Stomach (tissue), 4 donors: ENCODE data around the gene COX7A2.

Source experiments
- POLR2A ChIP-seq, 4 donors: fragments of 450-650 bp; IDR thresholded peaks; one replicate each; pipeline ENCODE4 v1.6.1; 2016; ENCODE audit warnings: antibody characterized with exemption in 4 of 4, control low read depth in 2 of 4, mild to moderate bottlenecking in 1 of 4, moderate library complexity in 1 of 4
- POLR2AphosphoS5 ChIP-seq, 3 donors: sonication (generic); formaldehyde crosslinking; IDR thresholded peaks; one replicate each; pipeline ENCODE4 v1.6.1; 2016; ENCODE audit warnings: antibody characterized with exemption in 3 of 3
- TF ChIP-seq, protein P1 (sequence below), 7 experiments: fragments of 450-650 bp in 4 of 7; fragments of 200-600 bp in 3 of 7; sonication (generic) in 3 of 7; IDR thresholded peaks; one replicate each; pipeline ENCODE4 v1.5.1; 2016 to 2019; ENCODE audit warnings: antibody characterized with exemption in 7 of 7, control low read depth in 2 of 7, mild to moderate bottlenecking in 1 of 7

DNA sequence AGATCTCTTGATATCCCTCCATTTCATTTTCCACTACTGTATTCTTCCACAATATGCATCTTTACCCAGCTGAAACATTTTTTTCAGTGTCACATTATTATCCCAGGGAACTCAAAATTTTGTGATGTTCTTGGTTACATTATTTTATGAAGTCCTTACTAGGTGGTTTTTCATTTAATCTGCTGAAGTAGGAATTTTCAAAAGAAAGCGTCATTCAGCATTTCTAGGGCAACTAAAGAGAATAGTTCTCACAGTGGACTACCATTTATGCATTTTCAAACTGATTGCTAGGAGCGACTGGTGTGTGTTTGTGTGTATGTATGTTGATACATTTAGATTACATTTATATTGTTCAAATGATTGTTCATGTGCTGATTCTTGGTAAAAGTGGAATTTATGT is 43.4 kb upstream of the COX7A2 start:
- TF ChIP-seq, protein P1, sequence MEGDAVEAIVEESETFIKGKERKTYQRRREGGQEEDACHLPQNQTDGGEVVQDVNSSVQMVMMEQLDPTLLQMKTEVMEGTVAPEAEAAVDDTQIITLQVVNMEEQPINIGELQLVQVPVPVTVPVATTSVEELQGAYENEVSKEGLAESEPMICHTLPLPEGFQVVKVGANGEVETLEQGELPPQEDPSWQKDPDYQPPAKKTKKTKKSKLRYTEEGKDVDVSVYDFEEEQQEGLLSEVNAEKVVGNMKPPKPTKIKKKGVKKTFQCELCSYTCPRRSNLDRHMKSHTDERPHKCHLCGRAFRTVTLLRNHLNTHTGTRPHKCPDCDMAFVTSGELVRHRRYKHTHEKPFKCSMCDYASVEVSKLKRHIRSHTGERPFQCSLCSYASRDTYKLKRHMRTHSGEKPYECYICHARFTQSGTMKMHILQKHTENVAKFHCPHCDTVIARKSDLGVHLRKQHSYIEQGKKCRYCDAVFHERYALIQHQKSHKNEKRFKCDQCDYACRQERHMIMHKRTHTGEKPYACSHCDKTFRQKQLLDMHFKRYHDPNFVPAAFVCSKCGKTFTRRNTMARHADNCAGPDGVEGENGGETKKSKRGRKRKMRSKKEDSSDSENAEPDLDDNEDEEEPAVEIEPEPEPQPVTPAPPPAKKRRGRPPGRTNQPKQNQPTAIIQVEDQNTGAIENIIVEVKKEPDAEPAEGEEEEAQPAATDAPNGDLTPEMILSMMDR (IDR thresholded peaks at IDR 0.05): no peak
- TF ChIP-seq POLR2A (IDR thresholded peaks at IDR 0.05) (no peak), POLR2AphosphoS5 (IDR thresholded peaks at IDR 0.05) (no peak)
